Epithelial cell of prostate (primary cell): ENCODE data around the gene KCNMA1.
"Not testable (repeated sequence)": the region's sequence is repeated elsewhere in the genome, so short reads cannot be mapped to it uniquely, and the experiment has no call there.

Experiments used
- DNase-seq: peaks from one replicate; pipeline ENCODE4 v3.0.0-alpha.2; 2011; ENCODE audit warnings: low read depth, low spot score
- H3K27ac ChIP-seq: fragments of 450-650 bp; 2 replicates; pipeline ENCODE4 v1.5.1; 2017; ENCODE audit warnings: mild to moderate bottlenecking

KCNMA1 gene

GRCh38 chr10:77413231-77413630 is 224.4 kb downstream of the KCNMA1 start:
- H3K27ac ChIP-seq = no peak overlapping the region
- no peak for DNase-seq

- not testable (repeated sequence) for DNase-seq, H3K27ac ChIP-seq
Observed at GRCh38 chr10:77412573-77413133, 225.0 kb downstream of the KCNMA1 start.

- no peak for DNase-seq
- no peak overlapping the region for H3K27ac ChIP-seq
Observed at GRCh38 chr10:77411805-77412204, 225.8 kb downstream of the KCNMA1 start.

- H3K27ac ChIP-seq = no peak overlapping the region
- DNase-seq = no peak
Observed at GRCh38 chr10:77410523-77410922, 227.1 kb downstream of the KCNMA1 start.

GRCh38 chr10:77409697-77410471 is 227.7 kb downstream of the KCNMA1 start:
- DNase-seq = no peak
- no peak overlapping the region for H3K27ac ChIP-seq

GRCh38 chr10:77408259-77408658 is 229.3 kb downstream of the KCNMA1 start:
- no peak for DNase-seq
- no peak overlapping the region for H3K27ac ChIP-seq

GRCh38 chr10:77406764-77407430 is 230.7 kb downstream of the KCNMA1 start:
- no peak overlapping the region for H3K27ac ChIP-seq
- no peak for DNase-seq

GRCh38 chr10:77405771-77406241 is 231.8 kb downstream of the KCNMA1 start:
- no peak overlapping the region for H3K27ac ChIP-seq
- no peak for DNase-seq

- no peak for DNase-seq
- H3K27ac ChIP-seq = no peak overlapping the region
Observed at GRCh38 chr10:77404810-77405209, 232.8 kb downstream of the KCNMA1 start.

GRCh38 chr10:77403761-77404160 is 233.8 kb downstream of the KCNMA1 start:
- no peak for DNase-seq
- H3K27ac ChIP-seq = no peak overlapping the region

GRCh38 chr10:77401683-77402082 is 235.9 kb downstream of the KCNMA1 start:
- H3K27ac ChIP-seq = no peak overlapping the region
- no peak for DNase-seq

GRCh38 chr10:77400033-77400432 is 237.6 kb downstream of the KCNMA1 start:
- no peak for DNase-seq
- H3K27ac ChIP-seq = no peak overlapping the region

- DNase-seq = no peak
- no peak overlapping the region for H3K27ac ChIP-seq
Observed at GRCh38 chr10:77398986-77399755, 238.4 kb downstream of the KCNMA1 start.

- no peak overlapping the region for H3K27ac ChIP-seq
- DNase-seq = no peak
Observed at GRCh38 chr10:77398558-77398957, 239.1 kb downstream of the KCNMA1 start.

GRCh38 chr10:77397103-77397502 is 240.5 kb downstream of the KCNMA1 start:
- H3K27ac ChIP-seq = no peak overlapping the region

GRCh38 chr10:77396290-77396689 is 241.3 kb downstream of the KCNMA1 start:
- DNase-seq = no peak
- no peak overlapping the region for H3K27ac ChIP-seq

More at GRCh38 chr10:77397103-77397502, 240.5 kb downstream of the KCNMA1 start:
- DNase-seq = no peak

GRCh38 chr10:77393821-77394501 is 243.6 kb downstream of the KCNMA1 start:
- peak overlapping the region; percentile 95 for H3K27ac ChIP-seq
- DNase-seq = no peak

- H3K27ac ChIP-seq = peak overlapping the region; percentile 95
- no peak for DNase-seq
Observed at GRCh38 chr10:77393411-77393810, 244.2 kb downstream of the KCNMA1 start.

GRCh38 chr10:77392851-77393250 is 244.8 kb downstream of the KCNMA1 start:
- DNase-seq = peak; percentile 94
- H3K27ac ChIP-seq = peak overlapping the region; percentile 95

- no peak for DNase-seq
- peak overlapping the region; percentile 95 for H3K27ac ChIP-seq
Observed at GRCh38 chr10:77392236-77392721, 245.3 kb downstream of the KCNMA1 start.
